Upper lobe of left lung (tissue), 4 donors: Measurements from ENCODE around the gene CLRN3.

Source experiments
- CTCF ChIP-seq, 6 experiments: fragments of 450-650 bp in 4 of 6; fragments of 200-600 bp in 2 of 6; sonication (generic) in 2 of 6; IDR thresholded peaks; one replicate each; pipeline ENCODE4 v1.5.1; 2016 to 2019; ENCODE audit warnings: antibody characterized with exemption in 6 of 6
- EP300 ChIP-seq, 4 donors: sonication (generic); formaldehyde crosslinking; IDR thresholded peaks; one replicate each; pipeline ENCODE4 v1.5.1; 2017; ENCODE audit warnings: antibody characterized with exemption in 4 of 4, control low read depth in 2 of 4
- POLR2A ChIP-seq, 4 donors: fragments of 450-650 bp; IDR thresholded peaks; one replicate each; pipeline ENCODE4 v1.5.1; 2016 to 2017; ENCODE audit warnings: antibody characterized with exemption in 4 of 4, mild to moderate bottlenecking in 2 of 4
- POLR2AphosphoS5 ChIP-seq, 2 donors: sonication (generic); formaldehyde crosslinking; IDR thresholded peaks; one replicate each; pipeline ENCODE4 v1.5.1; 2017; ENCODE audit warnings: antibody characterized with exemption in 2 of 2

GRCh38 chr10:127896590-127896989 is 3.8 kb upstream of the CLRN3 start:
- no peak for TF ChIP-seq POLR2A (IDR thresholded peaks at IDR 0.05)
- TF ChIP-seq CTCF (IDR thresholded peaks at IDR 0.05), result no peak
- TF ChIP-seq POLR2AphosphoS5 (IDR thresholded peaks at IDR 0.05), result no peak
- TF ChIP-seq EP300 (IDR thresholded peaks at IDR 0.05), result no peak
